Fibroblast of peridontal ligament (primary cell): ENCODE measurements around the gene MT1A.
A peak's percentile ranks its signal among the peaks of the same experiment; 100 is the strongest.

ENCODE experiments used
- DNase-seq: peaks from one replicate; pipeline ENCODE4 v3.0.0-alpha.2; 2010; ENCODE audit errors: extremely low read depth

MT1A gene

DNA sequence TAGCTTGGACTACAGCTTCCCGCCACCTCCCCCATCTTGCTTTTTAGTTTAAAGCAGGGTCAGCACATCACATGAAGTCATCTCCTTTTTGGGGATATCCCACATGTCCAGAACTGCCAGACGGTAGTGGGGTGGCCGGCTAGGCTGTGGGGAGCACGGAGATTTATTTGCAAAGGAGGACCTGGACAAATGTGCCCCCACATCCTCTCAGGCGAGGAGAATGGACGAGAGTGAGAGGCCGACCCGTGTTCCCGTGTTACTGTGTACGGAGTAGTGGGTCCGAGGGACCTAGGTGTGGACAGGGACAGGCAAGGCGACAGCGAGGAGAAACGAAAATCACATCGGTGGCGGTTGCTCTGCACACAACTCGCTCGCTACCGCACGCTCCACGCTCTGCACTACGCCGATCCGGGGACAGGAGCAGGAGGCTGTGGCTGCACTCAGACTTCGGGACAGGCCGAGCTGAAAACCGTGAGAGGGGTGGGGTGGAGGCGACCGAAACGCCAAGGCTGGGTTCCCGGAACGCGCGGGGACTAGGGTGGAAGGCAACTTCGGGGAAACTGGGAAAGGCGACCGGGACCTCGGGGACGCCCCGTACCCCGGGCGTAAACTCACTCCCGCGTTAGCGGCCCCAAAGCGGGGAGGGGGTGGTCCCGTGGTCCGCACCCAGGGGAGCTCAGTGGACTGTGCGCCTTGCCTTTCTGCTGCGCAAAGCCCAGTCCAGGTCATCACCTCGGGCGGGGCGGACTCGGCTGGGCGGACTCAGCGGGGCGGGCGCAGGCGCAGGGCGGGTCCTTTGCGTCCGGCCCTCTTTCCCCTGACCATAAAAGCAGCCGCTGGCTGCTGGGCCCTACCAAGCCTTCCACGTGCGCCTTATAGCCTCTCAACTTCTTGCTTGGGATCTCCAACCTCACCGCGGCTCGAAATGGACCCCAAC lies at the start of gene MT1A:
TSS of gene MT1A (plus strand) at position 853 of the 937 bp plus-strand sequence. CDS start at position 926, 73 bp downstream.
- peak; percentile 20 for DNase-seq

DNA sequence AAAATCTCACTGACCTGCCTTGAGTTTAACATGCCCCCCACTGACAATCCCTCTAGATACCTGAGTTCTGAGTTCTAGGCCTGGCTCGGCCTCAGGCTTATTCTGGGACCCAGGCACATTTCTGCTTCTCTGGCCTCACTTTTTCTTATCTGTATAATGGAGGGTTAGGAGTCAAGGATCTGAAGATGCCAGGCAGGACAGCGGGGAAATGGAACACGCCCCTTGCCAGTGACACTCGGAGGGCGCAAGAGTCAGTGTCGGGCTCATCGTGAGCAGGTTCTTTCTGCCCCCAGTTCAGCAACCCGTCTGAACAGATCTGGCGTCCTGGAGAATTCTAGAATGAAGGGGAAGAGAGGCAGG lies 49.7 kb upstream of the MT1A start:
- no peak for DNase-seq

DNA sequence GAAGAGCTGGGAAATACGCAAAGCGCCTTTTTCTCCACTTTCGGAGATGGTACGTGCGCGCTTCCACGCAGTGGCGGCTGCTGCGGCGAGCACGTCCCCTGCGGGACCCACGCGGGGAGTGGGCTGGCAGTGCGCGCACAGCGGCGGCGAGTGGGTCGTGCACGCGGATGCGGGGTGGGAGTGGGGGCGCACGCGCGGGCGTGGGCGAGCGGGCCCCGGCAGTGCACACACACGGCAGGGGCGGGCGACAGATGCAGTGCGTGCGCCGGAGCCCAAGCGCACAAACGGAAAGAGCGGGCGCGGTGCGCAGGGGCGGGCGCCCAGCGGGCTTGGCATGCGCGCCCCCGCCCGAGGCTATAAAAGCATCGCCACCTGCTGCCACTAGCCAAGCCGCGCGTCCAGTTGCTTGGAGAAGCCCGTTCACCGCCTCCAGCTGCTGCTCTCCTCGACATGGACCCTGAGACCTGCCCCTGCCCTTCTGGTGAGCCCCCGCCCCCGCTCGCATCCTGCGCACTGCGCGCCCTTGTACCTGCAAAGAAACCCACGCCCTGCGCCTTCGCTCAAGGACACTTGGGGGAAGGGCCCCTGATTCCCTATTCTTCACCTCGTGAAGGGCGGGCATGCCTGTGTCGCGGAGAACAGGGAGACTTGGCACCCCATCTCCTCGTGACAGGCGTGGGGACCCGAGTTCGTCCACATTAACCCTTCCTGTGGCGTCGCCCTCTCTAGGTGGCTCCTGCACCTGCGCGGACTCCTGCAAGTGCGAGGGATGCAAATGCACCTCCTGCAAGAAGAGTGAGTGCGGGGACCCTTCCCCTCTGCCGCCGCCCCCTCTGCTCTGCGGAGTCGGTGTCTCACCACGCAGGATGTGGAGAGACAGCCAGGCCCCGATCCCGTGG lies 49.1 kb upstream of the MT1A start, which contains the start of gene MT3:
TSS of gene MT3 (plus strand) at position 388 of the 899 bp plus-strand sequence. CDS start at position 451, 63 bp downstream.
- DNase-seq: no peak

DNA sequence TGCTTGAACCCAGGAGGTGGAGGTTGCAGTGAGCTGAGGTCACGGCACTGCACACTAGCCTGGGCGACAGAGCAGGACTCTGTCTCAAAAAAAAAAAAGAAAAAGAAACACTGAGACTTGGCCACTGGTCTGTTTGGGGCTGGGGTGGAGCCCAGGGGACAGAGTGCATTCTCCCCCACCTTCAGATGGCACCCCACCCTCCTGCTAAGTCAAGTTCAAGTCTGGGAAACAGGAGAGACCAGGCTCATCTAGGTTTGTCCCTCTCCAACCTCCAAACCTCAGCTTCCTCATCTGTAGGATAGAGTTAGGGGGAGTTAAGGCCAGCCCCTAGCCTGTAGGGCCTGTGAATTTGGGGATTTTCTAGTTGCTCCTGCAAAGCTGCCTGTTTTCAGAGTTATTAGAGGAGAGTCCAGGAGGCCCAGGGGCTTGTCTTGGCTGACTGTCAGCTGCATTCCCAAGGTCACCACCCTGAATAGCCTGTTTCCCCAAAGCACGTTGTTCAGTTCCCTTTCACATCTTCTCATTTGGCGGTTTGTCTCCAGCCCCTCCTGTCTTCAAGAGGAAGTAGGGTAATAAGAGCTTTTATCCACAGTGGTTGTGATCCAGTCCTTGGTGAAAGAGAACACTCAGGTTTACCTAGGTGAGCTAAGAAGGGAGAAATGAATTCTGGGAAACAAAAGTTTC lies 46.9 kb upstream of the MT1A start:
- DNase-seq: no peak

DNA sequence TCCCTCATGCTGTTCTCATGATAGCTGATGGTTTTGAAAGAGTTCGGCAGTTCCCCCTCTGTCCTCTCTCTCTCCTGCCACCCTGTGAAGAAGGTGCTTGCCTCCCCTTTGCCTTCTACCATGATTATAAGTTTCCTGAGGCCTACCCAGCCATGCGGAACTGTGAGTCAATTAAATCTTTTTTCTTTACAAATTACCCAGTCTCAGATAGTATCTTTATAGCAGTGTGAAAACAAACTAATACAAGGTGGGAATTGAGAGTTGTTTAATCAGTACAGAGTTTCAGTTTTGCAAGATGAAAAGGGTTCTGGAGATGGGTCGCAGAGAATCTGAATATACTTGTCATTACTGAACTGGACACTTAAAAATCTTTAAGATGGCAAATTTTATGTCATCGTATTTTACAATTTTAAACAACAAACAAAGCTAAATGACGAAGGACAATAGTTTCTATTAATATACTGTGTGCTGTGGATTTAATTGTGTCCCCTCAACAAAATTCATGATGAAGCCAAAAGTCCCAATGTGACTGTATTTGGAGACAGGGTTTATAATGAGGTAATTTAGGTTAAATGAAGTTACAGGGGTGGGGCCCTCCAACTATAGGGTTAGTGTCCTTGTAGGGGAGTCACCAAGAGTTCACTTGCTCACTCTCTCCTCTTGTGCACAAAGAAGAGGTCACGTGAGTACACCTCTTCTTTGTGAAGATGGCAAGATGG lies 44.7 kb upstream of the MT1A start:
- no peak for DNase-seq

DNA sequence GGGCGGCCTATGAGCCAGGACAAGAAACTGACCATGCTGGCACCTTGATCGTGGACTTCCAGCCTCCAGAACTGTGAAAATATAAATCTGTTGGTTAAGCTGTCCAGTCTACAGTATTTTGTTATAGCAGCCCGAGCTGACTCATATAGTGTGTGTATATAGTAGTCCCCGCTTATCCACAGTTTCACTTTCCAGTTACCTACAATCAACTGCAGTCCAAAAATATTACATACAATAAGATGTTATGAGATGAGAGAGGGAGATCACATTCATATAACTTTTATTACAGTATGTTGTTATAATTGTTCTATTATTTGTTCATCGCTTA lies 44.2 kb upstream of the MT1A start:
- DNase-seq: no peak

DNA sequence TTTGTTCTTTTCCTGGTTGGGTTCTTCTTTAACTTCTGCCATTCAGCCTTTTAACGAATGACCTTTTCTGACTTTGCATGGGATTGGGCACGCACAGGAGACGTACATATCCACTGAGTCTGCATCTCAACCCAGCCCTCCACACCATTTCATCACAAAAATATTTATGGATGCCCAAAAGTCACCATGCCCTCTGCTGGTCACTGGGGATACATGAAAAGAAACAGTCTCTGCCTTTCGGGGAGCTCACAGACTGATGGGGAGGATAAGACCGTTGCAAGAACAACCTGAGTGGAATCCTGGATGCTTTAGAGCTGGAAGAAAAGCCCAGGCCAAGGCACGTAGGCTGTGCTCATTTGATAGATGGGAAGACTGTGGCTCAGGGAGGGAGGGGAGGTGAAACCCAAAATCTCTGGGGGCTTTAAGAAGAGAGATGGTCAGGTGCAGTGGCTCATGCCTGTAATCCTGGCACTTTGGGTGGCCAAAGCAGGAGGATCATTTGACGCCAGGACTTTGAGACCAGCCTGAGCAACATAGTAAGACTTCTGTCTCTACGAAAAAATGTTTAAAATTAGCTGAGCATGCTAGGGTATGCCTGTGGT lies 38.0 kb upstream of the MT1A start:
- peak; percentile 70 for DNase-seq

DNA sequence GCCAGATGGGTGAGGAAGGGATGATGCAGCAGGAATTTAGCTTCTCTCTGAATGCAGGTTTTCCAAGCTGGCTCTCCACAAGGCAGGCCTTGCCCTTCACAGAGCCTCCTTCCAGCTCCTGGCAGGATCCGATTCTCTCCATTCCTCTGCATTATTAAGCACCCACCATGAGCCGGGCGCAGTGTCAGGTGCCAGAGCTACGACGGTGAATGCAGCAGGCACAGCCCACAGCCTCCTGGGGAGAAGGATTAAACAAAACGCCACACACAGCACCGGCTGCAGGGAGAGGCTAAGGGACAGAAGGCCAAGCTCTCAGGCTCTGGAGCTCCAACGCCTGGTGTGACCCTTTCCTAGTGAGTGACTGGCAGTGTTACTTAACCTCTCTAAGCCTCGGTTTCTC lies 37.1 kb upstream of the MT1A start:
- no peak for DNase-seq

DNA sequence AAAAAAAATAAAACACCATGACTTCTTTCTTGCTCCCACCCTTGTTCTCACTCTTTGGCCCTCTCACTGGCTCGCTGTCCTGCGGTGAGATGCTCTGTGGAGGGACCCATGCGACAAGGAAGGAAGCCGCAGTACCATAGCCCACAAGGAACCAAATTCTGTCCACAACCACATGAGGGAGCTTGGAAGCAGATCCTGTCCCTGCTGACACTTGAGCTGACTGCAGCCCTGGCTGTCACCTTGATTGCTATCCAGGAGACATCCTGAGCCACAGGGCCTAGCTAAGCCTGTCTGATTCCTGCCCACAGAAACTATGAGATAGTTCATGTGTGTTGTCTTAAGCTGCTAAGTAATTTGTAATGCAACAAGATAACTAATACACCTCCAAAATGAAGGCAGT lies 34.9 kb upstream of the MT1A start:
- DNase-seq: peak; percentile 42

DNA sequence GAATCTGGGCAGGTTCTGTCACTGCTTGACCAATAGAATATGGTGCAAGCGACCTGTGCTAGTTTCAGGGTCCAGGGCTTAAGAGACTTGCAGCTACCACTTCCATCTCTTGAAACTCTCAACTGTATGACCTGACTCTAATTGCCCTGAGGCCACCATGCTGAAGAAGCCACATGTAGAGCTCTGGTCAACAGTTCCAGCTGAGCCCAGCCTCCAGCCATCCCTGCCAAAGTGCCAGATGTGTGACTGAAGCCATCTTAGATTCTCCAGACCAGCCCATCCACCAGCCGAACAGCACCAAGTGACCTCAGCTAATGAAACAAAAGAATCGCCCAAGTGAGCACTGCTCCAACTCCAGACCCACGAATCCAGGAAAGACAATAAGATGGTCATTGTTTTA lies 33.5 kb upstream of the MT1A start:
- DNase-seq: no peak

DNA sequence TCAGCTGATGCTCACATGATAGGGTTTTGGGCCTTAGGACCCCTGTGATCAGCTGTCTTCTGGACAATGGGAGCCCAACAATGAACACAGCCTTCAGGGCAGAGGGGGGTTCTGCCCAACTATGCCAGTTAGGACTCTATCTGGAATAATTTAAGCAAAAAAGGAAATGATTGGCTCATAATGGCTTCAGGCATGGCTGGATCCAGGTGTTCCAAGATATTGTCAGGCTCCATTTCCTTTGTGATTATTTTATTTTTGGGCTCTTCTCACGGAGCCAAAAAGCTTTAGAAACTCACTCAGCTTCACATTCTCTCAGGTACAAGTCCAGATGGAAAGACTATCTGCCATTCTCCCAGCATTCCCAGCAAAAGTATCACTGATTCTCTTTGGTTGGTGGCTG lies 33.0 kb upstream of the MT1A start:
- DNase-seq: no peak

DNA sequence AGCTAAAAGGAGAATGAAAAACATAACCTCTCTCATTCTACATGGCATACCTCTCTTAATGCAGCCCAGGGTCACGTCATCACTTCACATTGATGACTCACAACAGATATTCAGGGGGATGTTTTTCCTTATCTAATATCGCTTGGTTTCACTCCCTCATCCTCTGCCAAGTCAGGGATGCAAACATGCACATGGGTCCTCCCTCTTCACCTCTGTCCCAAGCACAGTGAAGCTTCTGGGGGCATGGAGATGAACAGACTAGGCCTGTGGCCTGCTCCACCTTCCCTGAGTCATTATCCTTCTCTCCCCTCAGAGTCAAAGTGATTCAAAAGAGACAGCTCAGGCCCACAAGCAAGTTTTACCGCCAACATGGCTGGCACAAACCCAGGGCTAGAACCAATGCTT lies 32.4 kb upstream of the MT1A start:
- DNase-seq: no peak

DNA sequence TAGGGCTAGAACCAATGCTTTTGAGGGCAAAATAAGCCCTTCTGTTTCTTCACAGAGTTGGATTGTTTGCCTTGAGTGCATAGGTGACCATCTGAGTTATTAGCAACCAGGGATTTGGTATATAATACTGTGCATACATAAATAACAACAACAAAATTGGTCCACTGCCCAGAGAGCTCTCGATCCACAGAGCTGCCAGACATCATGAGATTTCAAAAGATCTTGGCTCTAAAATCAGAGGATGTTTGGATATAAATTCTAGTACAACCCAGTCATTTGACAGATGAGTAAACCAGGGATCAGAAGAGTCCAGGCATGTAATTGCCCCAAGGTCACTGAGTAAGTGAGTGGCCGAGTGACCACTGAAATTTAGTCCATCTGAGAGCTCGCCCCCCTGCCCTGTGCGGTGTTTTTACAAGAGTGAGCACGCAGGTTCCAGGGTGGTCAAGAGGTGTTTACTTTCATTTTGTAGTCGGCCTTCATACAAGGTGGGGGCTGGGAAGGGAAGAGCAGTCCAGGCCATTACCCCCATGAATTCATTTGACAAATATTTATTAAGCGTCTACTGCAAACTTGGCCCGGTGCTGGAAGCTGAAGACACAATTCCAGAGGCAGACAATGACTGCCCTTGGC lies 31.9 kb upstream of the MT1A start:
- DNase-seq: peak; percentile 93

DNA sequence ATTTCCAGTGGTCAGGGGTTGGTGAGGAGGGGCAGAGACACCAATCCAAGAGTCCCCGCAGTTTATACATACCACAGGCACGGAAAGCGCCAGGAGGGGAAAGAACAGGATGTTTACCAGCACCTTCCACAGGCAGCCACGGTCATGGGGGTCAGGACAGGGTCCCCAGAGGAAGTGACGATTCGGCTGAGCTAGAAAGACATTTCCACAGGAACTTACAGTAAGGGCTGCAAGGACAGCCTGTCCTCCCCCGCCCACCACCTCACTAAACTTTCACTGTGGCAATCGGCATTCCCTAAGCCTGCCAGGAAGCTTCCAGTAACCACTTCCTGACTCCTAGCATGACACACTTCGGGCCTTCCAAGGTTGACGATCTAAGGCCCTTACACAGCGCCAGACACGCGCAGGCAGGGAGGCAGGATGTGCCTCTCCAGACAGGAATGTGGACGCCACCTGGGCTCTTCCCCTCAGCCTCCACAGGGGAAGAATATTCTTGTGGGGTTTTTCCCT lies 31.3 kb upstream of the MT1A start:
- peak; percentile 91 for DNase-seq

DNA sequence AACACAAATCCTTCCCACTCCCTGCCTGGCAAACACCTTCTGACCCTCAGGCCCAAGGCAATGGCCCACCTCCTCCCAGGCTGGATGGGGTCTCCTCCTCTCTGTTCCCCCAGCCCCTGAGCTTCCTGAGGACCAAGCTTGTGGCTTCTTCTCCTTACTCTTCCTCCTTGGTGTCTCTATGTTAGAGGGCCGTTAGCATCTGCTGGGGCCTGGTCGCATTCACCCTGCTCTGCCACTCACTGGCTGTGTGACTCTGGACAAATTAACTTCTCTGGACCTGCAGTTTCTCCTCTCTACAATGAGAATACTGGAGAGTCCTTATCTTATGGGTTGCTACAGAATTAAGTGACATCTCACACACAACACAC lies 30.8 kb upstream of the MT1A start:
- no peak for DNase-seq

DNA sequence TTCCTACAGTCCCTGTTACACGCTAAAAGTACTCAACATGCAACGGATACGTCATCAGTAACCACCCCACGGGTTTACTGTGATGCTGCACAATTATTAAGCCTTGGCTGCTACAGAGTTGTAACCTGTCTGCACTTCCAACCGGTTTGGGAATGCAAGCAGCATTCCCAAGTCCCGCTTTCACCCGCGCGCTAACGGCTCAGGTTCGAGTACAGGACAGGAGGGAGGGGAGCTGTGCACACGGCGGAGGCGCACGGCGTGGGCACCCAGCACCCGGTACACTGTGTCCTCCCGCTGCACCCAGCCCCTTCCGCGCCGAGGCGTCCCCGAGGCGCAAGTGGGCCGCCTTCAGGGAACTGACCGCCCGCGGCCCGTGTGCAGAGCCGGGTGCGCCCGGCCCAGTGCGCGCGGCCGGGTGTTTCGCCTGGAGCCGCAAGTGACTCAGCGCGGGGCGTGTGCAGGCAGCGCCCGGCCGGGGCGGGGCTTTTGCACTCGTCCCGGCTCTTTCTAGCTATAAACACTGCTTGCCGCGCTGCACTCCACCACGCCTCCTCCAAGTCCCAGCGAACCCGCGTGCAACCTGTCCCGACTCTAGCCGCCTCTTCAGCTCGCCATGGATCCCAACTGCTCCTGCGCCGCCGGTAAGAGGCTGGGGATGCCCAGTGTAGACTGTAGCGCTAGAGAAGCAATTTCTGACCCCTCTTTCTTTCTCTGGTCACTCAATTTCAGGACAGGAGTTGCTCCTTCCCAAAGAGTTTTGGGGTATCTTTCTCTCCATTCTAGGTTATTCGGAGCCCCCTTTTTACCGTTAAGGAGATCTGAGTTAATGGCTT lies 30.2 kb upstream of the MT1A start, which contains the start of gene MT2A:
TSS of gene MT2A (plus strand) at position 542 of the 833 bp plus-strand sequence. CDS start at position 614, 72 bp downstream.
- DNase-seq: peak; percentile 92

DNA sequence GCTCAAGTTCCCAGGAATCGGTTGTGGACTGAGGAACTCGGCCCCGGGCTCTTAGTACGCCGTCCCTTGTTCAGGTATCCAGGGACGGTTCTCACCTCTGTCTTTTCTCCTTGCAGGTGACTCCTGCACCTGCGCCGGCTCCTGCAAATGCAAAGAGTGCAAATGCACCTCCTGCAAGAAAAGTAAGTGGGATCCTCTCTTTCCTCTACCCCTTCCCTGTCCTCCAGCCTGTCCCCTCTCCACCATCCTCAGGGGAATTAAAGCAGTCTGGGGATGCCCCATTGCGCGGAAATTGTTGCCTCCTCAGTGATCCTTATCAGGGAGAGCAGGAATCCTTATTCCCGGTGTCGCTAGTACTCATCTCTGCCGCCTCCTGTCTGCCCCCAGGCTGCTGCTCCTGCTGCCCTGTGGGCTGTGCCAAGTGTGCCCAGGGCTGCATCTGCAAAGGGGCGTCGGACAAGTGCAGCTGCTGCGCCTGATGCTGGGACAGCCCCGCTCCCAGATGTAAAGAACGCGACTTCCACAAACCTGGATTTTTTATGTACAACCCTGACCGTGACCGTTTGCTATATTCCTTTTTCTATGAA lies 29.5 kb upstream of the MT1A start:
- no peak for DNase-seq

DNA sequence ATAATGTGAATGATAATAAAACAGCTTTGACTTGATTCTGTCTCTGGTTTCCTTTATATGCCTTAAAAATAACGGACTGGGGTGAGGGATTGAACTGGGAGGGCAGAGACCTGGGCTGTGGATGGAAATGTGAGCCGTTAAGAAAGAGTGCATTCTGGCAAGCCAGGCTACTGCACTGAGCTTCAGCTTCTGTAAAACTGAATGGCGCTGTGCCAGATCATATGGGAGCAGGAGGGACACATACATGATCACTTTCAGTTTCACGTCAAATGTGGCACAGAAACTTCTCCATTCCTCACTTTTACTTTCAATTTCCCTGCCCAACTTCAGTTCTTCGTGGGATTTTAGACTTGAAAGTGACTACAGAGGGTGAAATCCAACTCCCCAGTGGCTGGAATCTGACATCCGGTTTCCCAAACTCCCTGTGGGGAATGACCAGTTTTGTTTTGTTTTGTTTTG lies 29.0 kb upstream of the MT1A start:
- DNase-seq: peak; percentile 90
